ENCODE results near the gene ATP9B.

The ATP9B gene

DNA sequence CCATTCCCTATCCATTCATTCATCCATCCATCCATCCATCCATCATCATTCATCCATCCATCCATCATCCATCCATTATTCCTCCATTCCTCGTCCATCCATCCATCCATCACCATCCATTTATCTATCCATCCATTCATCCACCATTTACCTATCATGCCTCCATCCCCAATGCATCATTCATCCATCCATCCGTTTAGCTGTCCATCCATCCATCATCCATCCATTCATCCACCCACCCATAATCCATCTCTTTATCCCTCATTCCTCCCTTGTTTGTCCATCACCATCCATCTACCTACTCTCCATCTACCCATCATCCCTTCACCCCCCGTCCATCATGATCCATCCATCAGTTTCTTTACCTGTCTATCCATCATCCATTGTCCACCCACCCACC is 340.1 kb downstream of the ATP9B start:
- H3K4me1 ChIP-seq (ENCODE audit: insufficient read depth, poor library complexity, severe bottlenecking) = peaks cover 1% of the 10 kb centered on the region
- no peak overlapping the region for H3K27ac ChIP-seq (ENCODE audit: poor library complexity, severe bottlenecking)
- TF ChIP-seq, protein P1, sequence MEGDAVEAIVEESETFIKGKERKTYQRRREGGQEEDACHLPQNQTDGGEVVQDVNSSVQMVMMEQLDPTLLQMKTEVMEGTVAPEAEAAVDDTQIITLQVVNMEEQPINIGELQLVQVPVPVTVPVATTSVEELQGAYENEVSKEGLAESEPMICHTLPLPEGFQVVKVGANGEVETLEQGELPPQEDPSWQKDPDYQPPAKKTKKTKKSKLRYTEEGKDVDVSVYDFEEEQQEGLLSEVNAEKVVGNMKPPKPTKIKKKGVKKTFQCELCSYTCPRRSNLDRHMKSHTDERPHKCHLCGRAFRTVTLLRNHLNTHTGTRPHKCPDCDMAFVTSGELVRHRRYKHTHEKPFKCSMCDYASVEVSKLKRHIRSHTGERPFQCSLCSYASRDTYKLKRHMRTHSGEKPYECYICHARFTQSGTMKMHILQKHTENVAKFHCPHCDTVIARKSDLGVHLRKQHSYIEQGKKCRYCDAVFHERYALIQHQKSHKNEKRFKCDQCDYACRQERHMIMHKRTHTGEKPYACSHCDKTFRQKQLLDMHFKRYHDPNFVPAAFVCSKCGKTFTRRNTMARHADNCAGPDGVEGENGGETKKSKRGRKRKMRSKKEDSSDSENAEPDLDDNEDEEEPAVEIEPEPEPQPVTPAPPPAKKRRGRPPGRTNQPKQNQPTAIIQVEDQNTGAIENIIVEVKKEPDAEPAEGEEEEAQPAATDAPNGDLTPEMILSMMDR (IDR thresholded peaks at IDR 0.05; ENCODE audit: poor library complexity, severe bottlenecking) = no peak
- no peaks in the 10 kb centered on the region for H3K9me3 ChIP-seq (ENCODE audit: severe bottlenecking)
- no peaks in the 10 kb centered on the region for H3K27me3 ChIP-seq (ENCODE audit: insufficient read depth, poor library complexity, severe bottlenecking)
- H3K4me3 ChIP-seq (ENCODE audit: severe bottlenecking) = no peak overlapping the region
- DNase-seq (ENCODE audit: low spot score) (no peak), ATAC-seq (ENCODE audit: low read depth) (no peak)
- H3K36me3 ChIP-seq (ENCODE audit: low read depth) = no peaks in the 10 kb centered on the region

DNA sequence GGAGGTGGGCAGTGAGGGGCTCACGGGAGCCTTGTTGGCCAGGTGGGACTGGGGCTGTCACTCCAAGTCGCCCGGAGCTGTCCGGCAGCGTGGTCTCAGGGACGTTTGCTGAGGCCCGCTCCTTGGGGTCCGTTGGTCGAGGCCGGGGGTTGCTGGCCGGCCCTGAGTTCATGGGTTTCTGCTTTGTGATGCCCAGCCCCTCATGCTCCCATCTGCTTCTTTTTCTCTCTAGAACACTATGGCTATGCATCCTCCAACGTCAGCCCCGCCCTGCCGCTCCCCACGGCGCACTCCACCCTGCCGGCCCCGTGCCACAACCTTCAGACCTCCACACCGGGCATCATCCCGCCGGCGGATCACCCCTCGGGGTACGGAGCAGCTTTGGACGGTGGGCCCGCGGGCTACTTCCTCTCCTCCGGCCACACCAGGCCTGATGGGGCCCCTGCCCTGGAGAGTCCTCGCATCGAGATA is 341.0 kb downstream of the ATP9B start:
- Histone ChIP-seq H3K4me3 (ENCODE audit: severe bottlenecking) (no peak overlapping the region), H3K36me3 (ENCODE audit: low read depth) (no peaks in the 10 kb centered on the region), H3K27ac (ENCODE audit: poor library complexity, severe bottlenecking) (no peak overlapping the region), H3K4me1 (ENCODE audit: insufficient read depth, poor library complexity, severe bottlenecking) (no peaks in the 10 kb centered on the region), H3K27me3 (ENCODE audit: insufficient read depth, poor library complexity, severe bottlenecking) (no peaks in the 10 kb centered on the region), H3K9me3 (ENCODE audit: severe bottlenecking) (no peaks in the 10 kb centered on the region)
- DNase-seq (ENCODE audit: low spot score) (no peak), ATAC-seq (ENCODE audit: low read depth) (no peak)
- TF ChIP-seq, protein P1 (IDR thresholded peaks at IDR 0.05; ENCODE audit: poor library complexity, severe bottlenecking) = no peak

DNA sequence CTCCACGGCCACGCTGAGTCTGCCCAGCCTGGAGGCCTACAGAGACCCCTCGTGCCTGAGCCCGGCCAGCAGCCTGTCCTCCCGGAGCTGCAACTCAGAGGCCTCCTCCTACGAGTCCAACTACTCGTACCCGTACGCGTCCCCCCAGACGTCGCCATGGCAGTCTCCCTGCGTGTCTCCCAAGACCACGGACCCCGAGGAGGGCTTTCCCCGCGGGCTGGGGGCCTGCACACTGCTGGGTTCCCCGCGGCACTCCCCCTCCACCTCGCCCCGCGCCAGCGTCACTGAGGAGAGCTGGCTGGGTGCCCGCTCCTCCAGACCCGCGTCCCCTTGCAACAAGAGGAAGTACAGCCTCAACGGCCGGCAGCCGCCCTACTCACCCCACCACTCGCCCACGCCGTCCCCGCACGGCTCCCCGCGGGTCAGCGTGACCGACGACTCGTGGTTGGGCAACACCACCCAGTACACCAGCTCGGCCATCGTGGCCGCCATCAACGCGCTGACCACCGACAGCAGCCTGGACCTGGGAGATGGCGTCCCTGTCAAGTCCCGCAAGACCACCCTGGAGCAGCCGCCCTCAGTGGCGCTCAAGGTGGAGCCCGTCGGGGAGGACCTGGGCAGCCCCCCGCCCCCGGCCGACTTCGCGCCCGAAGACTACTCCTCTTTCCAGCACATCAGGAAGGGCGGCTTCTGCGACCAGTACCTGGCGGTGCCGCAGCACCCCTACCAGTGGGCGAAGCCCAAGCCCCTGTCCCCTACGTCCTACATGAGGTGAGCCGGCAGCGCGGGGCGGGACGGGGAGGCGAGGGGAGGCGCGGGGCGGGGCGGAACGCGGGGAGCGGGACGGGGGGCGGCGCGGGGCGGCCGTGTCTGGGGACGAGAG is 341.8 kb downstream of the ATP9B start:
- Histone ChIP-seq H3K36me3 (ENCODE audit: low read depth) (no peaks in the 10 kb centered on the region), H3K9me3 (ENCODE audit: severe bottlenecking) (no peaks in the 10 kb centered on the region), H3K27me3 (ENCODE audit: insufficient read depth, poor library complexity, severe bottlenecking) (no peaks in the 10 kb centered on the region), H3K4me3 (ENCODE audit: severe bottlenecking) (no peak overlapping the region), H3K4me1 (ENCODE audit: insufficient read depth, poor library complexity, severe bottlenecking) (no peaks in the 10 kb centered on the region), H3K27ac (ENCODE audit: poor library complexity, severe bottlenecking) (no peak overlapping the region)
- TF ChIP-seq, protein P1 (IDR thresholded peaks at IDR 0.05; ENCODE audit: poor library complexity, severe bottlenecking) = no peak
- DNase-seq (ENCODE audit: low spot score) (no peak), ATAC-seq (ENCODE audit: low read depth) (no peak)

DNA sequence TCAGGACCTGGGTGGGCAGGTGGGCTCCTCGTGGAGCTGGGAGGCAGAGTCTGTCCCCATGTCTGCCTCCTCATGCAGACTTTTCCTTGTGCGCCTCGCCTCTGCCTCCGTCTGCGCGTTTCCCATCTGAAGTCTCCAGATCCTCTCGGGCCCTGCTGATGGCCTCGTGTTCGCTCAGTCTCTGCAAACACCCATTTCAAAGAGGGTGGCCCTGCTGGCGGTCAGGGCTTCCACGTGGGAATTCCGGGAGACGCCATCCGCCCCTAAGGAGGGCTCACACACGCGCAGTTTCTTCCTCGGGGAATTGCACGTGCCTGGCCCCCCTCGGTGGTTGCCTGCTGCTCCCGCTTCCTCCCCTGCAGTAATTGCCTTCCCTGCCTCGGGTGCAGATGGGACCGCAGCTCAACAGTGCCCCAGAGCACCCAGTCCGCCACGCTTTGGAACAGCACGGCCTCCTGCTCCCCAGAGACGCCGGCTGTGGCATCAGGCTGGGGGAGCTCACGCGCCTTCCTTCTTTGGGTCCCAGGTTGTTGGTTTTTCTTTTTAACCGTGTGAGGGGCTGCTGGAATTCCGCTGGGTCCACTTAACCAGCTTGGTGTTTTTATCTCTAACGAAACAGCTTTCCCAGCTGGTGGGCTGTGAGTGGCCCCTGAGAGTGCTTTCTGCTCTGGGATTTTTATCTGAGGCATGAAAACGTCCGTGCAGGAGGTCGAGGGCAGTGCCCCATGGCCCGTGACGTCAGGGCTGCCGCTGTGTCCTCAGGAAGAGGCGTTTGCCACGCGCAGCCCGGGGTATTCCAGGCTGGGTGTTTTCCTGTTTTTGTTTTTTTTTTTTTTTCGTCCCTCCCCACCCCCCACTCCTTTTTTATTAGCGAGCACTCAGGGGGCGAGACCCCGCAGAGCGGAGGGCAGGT is 342.7 kb downstream of the ATP9B start:
- H3K4me3 ChIP-seq (ENCODE audit: severe bottlenecking) = no peak overlapping the region
- no peaks in the 10 kb centered on the region for H3K36me3 ChIP-seq (ENCODE audit: low read depth)
- no peak for ATAC-seq (ENCODE audit: low read depth)
- TF ChIP-seq, protein P1 (IDR thresholded peaks at IDR 0.05; ENCODE audit: poor library complexity, severe bottlenecking) = no peak
- H3K27ac ChIP-seq (ENCODE audit: poor library complexity, severe bottlenecking) = no peak overlapping the region
- no peak for DNase-seq (ENCODE audit: low spot score)
- H3K27me3 ChIP-seq (ENCODE audit: insufficient read depth, poor library complexity, severe bottlenecking) = no peaks in the 10 kb centered on the region
- H3K4me1 ChIP-seq (ENCODE audit: insufficient read depth, poor library complexity, severe bottlenecking) = no peaks in the 10 kb centered on the region
- H3K9me3 ChIP-seq (ENCODE audit: severe bottlenecking) = no peaks in the 10 kb centered on the region
